Hematopoietic multipotent progenitor cell treated with erythropoietin and hydrocortisone succinate and interleukin-3 and kit ligand, for 6 days (in vitro differentiated cells): Measurements from ENCODE around the gene AKAP6.
"Not testable (repeated sequence)": the region's sequence is repeated elsewhere in the genome, so short reads cannot be mapped to it uniquely, and the experiment has no call there.

Experiments used
- DNase-seq: peaks from one replicate; pipeline ENCODE4 v3.0.0-alpha.2; 2015

Gene AKAP6

GRCh38 chr14:32332415-32333316, 3.6 kb downstream of the AKAP6 start:
- no peak for DNase-seq

- DNase-seq: peak; percentile 51
These were observed 7.6 kb downstream of the AKAP6 start for GRCh38 chr14:32336702-32337101.

GRCh38 chr14:32337759-32338158, 8.7 kb downstream of the AKAP6 start:
- DNase-seq: no peak

- DNase-seq: no peak
These were observed 10.1 kb downstream of the AKAP6 start for GRCh38 chr14:32339188-32339587.

DNA sequence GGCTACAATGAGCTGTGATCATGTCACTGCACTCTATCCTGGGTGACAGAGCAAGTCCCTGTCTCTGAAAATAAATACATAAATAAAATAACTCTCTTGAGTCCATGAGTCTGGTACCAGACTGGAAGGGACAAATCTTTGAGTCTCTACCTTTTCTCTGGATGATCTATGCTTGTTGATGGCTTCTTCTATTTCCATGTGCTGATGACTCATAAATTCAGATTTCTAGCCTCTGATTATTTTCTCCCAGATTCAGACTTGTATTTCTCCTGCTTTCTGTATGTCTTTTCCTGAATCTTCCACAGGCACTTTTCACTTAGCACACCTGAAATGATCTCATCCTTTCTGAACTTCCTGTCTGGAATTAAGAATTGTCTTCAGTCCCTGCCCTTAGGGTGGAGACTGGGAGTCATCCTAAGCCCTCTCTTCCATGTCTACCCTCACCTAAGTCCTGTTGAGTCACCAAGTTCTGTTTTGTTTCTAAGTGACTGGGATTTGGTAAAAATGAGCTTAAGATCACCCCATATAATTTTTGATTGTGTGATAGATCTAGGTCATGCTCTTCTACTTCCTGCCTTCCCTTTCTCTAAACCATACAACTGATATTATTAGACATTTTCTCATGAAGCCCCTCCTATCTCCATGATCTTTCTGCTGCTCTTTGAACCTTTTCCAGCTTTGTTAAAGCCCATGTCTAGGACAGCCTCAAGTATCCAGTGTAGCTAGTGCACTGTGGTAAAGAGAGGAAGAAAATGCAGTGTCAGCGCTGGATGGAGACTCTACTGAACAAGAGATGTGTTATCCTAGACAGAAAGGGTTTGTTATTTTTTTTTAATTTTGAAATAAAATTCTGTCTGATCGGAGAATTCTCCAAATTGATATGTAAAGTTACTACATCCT, 13.1 kb downstream of the AKAP6 start:
- no peak for DNase-seq

GRCh38 chr14:32342847-32343194, 13.7 kb downstream of the AKAP6 start:
- DNase-seq: no peak

- DNase-seq: no peak
These were observed 14.9 kb downstream of the AKAP6 start for GRCh38 chr14:32343926-32344430.

GRCh38 chr14:32345311-32345791, 16.3 kb downstream of the AKAP6 start:
- DNase-seq: no peak

- DNase-seq: no peak
These were observed 20.2 kb downstream of the AKAP6 start for GRCh38 chr14:32349322-32349721.

DNA sequence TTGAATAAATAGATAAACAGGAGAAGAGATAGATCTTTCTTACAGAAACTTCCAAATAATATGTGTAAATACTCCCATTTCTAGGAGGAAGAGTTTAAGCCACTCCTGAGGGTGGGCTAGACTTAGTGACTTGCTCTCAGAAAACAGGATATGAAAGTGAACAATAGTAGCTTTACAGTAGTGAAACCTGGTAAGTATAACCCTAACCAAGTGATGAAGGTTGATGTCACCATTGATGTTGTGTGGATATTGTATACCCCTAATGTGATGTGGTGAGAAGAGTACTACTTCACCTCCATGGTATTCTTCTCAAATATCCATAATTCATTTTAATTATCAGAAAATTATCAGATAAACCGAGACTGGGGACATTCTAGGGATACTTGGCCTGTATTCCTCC, 20.9 kb downstream of the AKAP6 start:
- no peak for DNase-seq

- no peak for DNase-seq
These were observed 23.5 kb downstream of the AKAP6 start for GRCh38 chr14:32352631-32353030.

GRCh38 chr14:32354716-32355115, 25.6 kb downstream of the AKAP6 start:
- no peak for DNase-seq

DNA sequence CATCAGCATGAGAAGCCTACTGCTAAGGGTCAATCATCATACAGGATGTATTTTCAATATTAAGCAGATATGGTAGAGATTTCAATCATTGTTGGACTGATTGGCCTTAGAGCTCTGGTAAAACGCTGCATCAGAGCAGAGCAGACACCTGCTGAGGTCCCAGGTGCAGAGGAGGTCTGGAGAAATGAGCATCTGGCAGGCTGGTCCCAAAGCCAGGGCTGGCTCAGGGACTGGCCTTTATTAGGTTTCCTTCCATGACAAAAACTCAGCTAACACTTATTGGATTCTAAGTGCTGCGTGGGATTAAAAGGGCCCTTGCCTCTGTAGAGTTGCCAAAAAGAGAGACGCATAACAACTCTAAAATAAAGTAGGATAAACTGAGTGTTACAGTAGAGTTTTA, 29.7 kb downstream of the AKAP6 start:
- no peak for DNase-seq

DNA sequence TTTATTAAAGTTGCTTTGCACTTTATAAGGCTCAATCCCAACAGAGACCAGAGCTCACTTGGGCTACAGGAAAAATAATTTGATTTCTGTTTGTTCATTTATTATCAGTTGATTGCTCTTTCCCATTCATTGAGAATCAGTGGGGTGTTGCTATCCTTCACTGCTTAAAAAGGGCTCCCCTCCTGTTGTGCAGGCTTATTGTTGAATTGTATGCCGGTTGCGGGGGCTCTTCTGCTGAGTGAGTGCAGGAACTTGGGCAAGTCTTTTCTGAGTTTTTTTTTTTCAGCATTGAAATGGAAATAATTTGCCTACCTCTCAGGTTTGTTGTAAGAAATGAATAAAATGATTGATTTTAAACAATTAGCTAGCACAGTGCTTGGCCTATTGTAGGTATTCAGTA, 32.6 kb downstream of the AKAP6 start:
- DNase-seq: no peak

GRCh38 chr14:32363761-32364160, 34.7 kb downstream of the AKAP6 start:
- no peak for DNase-seq

DNA sequence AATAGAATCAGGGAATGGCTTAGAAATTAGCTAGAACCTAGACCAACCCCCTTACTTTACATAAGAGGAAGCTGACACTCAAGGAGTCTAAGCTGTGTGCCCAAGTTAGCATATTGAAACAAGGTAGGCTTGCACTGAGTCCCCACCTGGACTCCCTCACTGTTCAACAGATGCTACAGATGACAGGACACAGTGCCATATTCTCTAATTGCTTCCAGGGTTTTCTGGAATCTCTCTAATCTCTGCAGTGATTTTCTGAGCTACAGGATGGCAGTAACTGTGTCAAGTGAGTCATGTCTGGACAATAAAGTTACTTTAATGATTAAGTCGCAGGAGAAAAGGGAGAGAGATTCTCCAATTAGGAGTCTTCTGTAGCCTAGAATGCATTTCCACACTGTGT, 35.8 kb downstream of the AKAP6 start:
- DNase-seq: no peak

- no peak for DNase-seq
These were observed 37.3 kb downstream of the AKAP6 start for GRCh38 chr14:32366256-32366879.

GRCh38 chr14:32366986-32367385, 37.9 kb downstream of the AKAP6 start:
- DNase-seq: no peak

GRCh38 chr14:32367516-32367915, 38.4 kb downstream of the AKAP6 start:
- DNase-seq: no peak

- DNase-seq: no peak
These were observed 39.0 kb downstream of the AKAP6 start for GRCh38 chr14:32368107-32368506.

- no peak for DNase-seq
These were observed 41.6 kb downstream of the AKAP6 start for GRCh38 chr14:32370714-32371113.

DNA sequence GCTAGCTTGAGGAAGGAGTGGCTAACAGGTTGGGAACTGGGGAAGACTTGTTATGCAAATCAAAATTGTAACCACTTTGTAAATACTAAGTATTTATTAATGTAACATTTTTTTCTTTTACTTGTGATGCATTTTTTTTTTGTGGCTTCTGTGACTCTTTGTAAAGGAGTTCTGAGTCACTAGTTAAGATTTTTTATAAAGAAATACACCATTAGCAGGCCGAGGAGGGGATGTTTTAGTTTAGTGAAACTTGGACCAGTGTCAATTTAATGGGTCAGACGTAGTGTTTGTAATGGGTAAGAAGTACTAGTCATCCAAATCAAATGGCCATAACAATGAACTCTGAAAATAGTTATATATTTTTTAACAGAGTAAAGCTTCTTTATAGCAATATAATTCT, 43.1 kb downstream of the AKAP6 start:
- no peak for DNase-seq

- DNase-seq: not testable (repeated sequence)
These were observed 44.1 kb downstream of the AKAP6 start for GRCh38 chr14:32373174-32373573.
